GM18526 (cell line): ENCODE data around the gene CALML6.
A peak's percentile ranks its signal among the peaks of the same experiment; 100 is the strongest.

Experiments used
- POLR2A ChIP-seq: IDR thresholded peaks from 3 replicates; pipeline ENCODE4 v1.6.1; 2011; ENCODE audit not compliant: insufficient read length; ENCODE audit errors: extremely low read depth

The CALML6 gene

DNA sequence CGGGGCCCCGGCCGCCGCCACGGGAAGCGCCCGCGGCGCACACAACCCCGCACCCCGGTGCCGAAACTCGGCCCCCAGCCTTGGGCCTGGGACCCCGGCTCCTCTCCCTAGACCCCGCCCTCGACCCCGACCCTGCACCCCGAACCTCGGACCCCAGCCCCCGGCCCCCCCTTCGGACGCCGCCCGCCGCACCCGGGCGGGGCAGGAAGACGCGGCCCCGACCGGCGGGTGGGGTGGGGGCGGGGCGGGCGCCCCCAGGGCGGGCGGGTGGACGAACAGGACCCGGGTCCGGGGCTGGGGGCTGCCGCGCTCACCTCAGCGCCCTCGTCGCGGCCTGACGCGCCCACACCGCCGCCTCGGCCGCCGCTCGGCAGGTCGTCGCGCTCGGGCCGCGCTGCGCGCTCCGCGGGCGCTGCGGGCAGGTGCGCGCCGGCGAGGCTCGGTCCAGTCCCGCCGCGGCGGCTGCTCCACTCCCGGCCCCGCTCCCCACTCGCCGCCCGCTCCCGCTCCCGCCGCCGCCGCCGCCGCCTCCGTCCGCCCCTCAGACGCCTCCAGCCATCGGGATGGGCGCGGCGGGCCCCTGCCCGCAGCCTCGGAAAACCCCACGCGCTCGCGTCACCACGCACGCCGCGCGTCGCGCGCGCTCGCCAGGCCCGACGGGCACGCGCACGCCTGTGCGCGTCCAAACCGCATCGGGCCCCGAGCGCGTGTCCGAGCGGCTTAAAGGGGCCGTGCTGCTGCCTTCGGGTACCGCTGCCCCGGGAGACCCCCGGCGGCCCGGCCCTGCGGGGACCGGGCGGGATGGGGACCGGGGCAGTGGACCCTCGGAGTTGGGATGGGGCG is 24.3 kb upstream of the CALML6 start, which contains the start of gene GNB1:
Gene GNB1 (minus strand): TSS at position 582 of the 843 bp plus-strand sequence. CDS start 65,634 bp downstream, outside the sequence.
- peak; percentile 77 for TF ChIP-seq POLR2A

DNA sequence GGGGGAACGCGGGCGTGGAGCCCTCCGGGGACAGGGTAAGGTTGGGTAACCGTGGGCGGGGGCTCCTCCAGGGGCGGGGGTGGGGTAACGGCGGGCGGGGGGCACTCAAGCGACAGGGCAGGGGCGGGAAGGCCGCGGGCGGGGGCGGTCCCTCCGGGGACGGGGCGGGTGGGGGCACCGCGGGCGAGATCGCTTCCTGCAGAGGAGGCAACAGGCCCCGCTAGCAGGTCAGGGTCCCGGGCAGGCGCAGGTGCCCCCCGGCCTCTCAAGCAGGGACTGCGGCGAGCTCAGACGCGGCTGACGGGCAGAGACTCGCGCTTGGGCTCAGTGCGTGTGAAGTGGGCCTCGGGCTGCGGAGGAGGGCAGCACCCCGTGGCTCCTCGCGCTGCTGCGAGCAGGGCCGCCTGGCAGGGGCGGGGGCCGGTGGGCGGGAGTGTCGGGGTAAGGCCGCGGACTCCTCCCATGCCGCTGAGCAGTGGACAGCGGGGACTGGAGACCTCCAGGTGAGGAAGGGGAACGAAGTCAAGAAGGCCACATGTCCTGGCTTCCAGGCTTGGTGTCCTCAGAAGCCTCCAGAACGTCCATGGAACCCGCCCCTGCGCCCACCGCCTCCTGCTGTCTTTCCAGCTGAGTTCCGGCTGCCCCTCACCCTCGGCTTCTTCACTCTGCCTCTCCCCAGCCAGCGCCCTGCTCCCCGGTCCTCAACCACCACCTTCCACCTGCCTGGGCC is 23.5 kb upstream of the CALML6 start:
- no peak for TF ChIP-seq POLR2A

DNA sequence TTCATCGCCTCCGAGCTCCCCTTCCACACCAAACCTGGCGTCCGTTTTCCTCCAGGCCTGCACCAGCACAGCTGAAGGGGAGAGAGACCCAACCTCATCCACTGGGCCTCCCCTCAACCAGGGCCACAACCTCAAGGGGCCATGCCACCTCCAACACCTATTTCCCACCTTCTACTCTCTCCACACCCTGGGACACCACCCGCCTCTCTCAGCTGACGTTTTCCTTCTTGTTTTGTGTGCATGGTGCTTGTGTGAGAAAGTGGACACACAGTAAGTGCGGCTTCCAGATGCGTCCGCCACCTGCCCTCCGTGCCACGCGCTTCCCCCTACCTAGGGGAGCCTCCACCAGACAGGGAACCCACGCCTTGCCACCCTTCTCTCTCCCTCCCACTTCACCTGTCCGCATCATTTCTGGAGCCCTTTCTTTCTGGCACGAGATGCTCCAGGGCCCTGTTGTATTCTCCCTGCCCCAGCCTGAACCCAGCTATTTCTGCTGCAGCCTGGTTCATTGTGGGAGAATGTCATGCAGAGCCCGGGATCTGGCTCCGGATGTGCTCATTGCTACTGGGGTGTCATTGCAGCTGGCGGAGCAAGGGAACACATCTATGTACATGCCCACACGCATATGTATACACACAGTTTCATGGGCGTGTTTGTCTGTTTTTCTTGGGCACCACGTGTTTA is 22.8 kb upstream of the CALML6 start:
- no peak for TF ChIP-seq POLR2A

DNA sequence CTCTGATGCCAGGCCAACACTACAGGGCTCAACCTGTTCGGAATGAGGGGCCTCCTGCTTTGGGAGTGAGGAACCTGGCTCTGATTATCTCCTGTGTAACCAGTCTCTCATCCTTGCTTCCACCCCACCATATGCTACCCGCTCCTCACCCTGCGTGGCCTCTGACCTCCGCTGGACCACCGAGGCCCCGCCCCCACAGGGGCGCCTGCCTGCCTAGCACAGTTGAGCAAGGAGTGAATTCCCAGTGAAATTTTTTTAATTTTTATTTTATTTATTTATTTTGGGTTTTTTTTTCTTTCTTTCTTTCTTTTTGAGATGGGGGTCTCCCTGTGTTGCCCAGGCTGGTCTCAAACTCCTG is 22.3 kb upstream of the CALML6 start:
- no peak for TF ChIP-seq POLR2A

DNA sequence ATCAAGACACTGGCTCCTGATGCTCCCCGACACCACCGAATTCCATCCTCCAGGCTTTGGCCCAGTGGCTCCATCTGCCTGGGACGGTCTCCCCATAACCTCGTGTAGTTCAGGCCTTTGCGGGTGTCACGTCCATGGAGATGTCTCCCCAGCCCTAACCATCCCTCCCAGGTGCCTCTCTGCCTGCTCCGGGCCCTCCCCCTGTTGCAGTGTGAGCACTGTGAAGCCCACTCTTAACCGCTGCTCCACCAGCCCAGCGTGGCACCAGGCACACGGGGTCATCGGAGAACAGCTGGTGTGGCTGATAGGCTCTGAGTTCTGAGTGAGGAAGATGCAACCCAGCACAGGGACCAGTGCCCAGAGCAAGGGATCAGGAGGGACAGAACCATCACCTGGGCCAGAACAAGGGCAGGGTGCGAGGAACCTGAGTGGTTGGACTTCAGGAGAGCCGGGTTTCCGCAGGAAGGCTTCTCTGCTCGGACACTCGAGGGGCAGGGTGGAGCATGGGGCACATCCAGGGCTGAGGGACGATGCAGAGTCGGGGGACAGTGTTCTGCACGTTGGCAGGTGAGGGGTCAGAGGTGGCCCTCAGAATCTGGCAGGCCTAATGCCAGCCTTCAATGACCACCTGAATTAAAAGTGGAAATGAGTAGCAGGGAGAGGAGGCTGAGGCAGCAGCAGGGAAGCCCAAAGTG is 21.6 kb upstream of the CALML6 start:
- TF ChIP-seq POLR2A = no peak

DNA sequence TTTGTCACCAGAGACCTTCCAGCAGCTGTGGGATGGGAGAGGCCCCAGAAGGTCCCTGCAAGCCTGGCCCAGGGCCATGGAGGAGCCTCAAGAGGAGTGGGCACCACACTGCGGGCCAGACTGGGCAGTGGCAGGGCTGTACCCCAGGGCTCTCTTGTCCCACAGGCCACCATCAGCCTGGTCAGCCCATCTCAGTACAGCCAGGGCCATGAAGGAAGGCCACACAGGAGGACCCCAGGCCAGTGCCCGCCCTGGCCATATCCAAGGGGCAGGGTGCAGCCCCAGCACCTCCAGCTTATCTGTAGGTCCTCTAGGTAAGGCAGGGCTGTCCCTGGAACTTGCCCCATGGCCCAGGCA is 21.1 kb upstream of the CALML6 start:
- no peak for TF ChIP-seq POLR2A

DNA sequence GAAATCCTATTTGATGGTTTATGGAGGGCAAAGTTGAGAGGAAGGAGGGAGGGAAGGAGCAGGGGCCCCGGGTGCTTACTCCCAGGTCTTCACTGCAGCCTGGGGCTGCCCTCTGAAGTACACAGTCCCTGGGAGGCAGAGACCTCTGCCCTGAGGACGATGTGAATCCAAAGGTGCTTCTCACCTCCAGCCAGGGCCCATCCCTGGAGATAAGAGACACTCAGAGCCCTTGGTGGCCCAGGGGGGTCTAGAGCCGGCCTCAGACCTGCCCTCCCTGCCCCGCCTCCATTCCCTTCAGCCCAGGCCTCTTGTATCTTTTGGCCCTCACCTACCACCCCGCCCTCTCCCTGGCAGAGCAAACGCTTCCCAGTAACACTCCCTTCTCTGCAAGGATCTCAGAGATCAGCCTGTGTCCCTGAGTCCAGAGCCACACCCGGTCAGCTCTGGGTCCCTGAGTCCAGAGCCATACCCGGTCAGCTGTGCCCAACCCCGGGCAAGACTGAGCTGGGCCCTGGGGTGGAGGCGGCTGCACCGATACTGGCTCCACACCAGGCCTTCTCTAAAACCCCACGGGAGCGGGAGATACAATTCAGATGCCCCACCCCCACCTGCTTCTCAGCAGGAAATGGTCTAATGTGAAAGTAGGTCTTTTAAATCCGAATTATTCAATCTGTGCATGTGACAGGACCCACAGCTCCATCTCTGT is 20.6 kb upstream of the CALML6 start:
- TF ChIP-seq POLR2A = no peak

DNA sequence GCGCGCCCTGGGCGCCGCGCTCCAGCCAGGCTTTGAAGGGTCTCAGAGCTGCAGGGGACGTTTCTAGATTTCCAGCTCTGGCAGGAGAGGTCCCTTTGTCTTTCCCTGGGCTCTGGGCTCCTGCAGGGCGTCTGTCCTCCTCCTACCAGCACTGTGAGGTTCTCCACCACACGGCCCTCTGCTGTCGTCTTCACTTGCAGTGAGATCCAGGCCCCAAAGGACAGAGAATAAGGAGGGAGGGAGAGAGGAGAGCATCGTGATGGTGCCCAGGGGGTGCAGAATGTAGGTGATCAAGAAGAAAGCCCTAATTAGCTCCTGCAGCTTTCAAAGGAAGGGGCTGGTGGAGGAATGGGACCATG is 20.0 kb upstream of the CALML6 start:
- no peak for TF ChIP-seq POLR2A

DNA sequence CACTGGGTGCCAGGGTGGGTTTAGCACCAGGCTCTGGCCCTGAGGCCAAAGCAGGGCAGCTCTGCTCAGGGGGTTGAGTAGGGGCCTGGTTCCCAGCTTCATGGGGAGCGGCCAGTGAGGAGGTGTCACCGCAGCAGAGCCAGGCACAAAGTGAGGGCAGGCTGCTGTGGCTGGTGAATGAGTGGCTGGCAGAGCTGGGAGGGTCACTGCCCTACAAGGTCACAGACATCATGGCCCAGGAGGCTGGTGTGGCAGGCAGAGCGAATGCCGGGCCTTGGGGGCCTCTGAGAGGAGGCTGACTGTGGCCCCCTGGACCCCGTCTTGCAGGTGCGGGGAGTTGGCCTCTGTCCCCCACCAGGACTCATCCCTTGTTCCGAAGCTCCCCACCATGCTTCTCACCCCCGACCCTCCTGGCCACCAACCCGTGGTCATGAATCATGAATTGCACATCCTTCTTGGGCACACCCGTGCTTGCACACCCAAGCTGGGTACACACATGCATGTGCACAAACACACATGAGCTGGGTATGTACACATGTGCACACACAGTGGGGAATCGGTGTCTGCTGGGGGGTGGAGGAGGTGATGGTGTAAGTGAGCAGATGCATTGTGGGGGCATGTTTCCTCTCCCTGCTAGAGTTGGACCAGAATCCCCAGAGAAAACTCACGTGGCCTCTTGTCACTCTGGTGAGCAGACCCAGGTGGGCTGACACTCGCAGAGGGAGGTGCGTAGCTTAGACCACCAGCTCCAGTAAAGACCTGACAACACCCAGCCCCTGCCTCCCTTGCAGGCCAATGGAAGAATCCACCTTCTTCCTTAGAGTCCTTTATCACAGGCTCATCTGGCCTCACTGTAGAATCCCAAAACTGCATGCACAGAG is 19.4 kb upstream of the CALML6 start:
- TF ChIP-seq POLR2A = no peak

DNA sequence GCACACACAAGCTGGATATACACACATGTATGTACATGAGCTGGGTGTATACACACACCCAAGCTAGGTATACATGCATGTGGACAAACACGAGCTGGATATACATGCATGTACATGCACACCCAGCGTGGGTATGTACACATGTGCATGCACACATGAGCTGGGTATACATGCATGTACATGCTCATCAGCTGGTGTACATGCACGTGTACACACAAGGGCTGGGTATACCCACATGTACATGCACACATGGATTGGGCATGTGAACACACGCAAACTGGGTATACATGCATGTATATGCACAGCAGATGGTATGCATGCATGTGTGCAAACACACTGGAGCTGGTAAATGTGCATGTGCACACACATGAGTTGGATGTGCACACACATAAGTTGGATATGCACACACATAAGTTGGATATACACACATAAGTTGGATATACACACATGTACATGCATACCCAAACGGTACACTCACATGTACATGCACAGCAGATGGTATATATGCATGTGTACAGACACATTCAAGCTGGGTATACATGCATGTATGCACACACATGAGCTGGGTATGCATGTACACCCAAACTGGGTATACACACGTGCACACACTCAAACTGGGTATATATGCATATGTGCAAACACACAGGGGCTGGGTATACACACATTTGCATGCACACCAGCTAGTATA is 16.7 kb upstream of the CALML6 start:
- TF ChIP-seq POLR2A = no peak

DNA sequence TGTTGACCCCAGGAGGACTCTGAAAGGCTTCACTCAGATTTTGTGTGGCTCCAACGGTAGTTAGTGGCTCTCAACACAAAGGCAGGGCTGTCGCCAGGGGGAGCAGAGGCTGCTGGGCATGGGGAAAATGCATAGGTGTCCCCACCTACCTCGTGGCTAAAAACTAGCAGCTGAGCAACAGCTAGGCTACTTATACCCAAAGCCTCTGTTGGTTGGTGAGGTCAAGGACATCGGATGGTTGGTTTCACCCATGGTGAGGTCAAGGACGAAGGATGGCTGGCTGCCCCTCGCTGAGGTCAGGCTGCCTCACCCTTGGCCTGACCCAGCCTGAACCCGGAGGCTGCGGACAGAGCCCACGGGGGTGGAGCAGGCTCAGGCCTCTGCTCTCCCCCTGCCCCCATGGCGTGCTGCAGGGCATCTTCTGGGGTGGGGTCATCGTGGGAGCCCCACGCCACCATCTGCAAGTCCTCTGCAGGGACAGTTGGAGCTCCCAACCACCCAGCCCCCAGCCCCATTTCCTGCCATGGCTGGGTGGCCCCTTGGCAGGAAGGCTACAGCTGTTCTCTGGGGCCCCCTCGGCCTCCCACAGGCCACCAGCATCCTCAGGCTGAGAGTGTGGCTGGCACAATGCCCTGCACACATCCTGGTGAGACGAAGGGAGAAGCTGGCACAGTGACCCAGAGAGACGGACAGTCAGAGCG is 15.6 kb upstream of the CALML6 start:
- no peak for TF ChIP-seq POLR2A

DNA sequence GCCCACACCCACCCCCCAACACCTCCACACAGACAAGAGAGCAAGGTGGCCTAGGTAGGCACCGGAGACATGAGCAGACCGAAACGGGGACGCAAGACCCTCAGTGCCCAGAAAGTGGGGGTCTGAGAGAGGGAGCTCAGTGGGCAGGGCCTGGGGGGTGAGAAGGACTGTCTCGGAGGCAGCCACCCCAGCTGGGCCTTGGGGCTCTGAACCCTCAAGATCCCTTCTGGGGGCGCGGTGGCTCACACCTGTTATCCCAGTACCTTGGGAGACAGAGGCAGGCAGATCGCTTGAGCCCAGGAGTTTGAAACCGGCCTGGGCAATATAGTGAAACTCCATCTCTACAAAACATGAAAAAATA is 15.1 kb upstream of the CALML6 start:
- TF ChIP-seq POLR2A = no peak

DNA sequence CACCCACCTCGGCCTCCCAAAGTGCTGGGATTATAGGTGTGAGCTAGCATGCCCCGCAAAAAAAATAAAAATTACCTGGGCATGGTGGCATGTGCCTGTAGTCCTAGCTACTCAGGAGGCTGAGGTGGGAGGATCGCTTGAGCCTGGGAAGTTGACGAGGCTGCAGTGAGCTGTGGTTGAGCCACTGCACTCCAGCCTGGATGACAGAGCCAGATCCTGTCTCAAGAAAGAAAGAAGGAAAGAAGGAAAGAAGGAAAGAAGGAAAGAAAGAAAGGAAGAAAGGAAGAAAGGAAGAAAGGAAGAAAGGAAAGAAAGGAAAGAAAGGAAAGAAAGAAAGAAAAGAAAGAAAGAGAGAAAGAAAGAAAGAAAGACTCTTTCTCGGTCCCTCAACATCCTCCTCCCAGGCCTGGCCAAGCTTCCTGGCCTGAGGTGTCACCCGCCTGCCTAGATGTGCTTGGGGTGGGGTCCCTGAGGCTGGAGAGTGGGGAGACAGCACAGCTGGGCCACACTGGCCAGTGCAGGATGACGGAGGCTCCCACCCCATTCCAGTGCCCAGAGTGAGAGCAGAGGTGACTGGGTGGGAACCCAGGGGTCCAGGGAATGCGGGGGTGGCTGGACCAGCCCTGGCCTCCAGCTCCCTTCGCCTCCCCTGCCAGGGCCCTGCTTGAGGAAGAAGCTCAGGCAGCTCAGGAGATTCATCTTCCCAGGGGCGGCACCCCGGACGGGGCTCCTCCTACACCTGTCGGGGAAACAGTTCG is 14.0 kb upstream of the CALML6 start:
- TF ChIP-seq POLR2A = no peak
